Lower leg skin (tissue), 3 donors: ENCODE results near the gene UNC93B1.
"Not testable (repeated sequence)": the region's sequence is repeated elsewhere in the genome, so short reads cannot be mapped to it uniquely, and the experiment has no call there.

ENCODE experiments used
- CTCF ChIP-seq, 3 donors: fragments of 450-650 bp; IDR thresholded peaks; one replicate each; pipeline ENCODE4 v1.5.1; 2016; ENCODE audit warnings: antibody characterized with exemption in 3 of 3, mild to moderate bottlenecking in 3 of 3, moderate library complexity in 2 of 3
- POLR2A ChIP-seq, 2 donors: fragments of 450-650 bp; IDR thresholded peaks; one replicate each; pipeline ENCODE4 v1.6.1; 2016 to 2017; ENCODE audit warnings: antibody characterized with exemption in 2 of 2, mild to moderate bottlenecking in 1 of 2, moderate library complexity in 1 of 2

- not testable (repeated sequence) for TF ChIP-seq CTCF, POLR2A (IDR thresholded peaks at IDR 0.05)
Observed at GRCh38 chr11:67943406-67943805, 60.5 kb downstream of the UNC93B1 start.
